HG02840 (cell line): Measurements from ENCODE around the gene LRP3.
"Not testable (repeated sequence)": the region's sequence is repeated elsewhere in the genome, so short reads cannot be mapped to it uniquely, and the experiment has no call there.

Source experiments
- ATAC-seq: cut with Tn5 transposase; IDR thresholded peaks from one replicate; pipeline ENCODE4 v1.9.1; 2021; ENCODE audit warnings: mild to moderate bottlenecking, moderate library complexity, moderate number of reproducible peaks; ENCODE audit not compliant: unreplicated experiment, low FRiP score

LRP3 gene

GRCh38 chr19:33199441-33200265, 5.5 kb downstream of the LRP3 start:
- ATAC-seq = no peak

GRCh38 chr19:33201473-33201872, 7.3 kb downstream of the LRP3 start:
- no peak for ATAC-seq

GRCh38 chr19:33201886-33202545, 7.9 kb downstream of the LRP3 start:
- no peak for ATAC-seq

- ATAC-seq = no peak
These were observed 8.7 kb downstream of the LRP3 start for GRCh38 chr19:33202546-33203507.

- no peak for ATAC-seq
These were observed 9.4 kb downstream of the LRP3 start for GRCh38 chr19:33203529-33203928.

GRCh38 chr19:33204136-33204973, 10.2 kb downstream of the LRP3 start:
- ATAC-seq = no peak

- no peak for ATAC-seq
These were observed 11.0 kb downstream of the LRP3 start for GRCh38 chr19:33205110-33205509.

- no peak for ATAC-seq
These were observed 11.6 kb downstream of the LRP3 start for GRCh38 chr19:33205531-33206260.

- ATAC-seq = no peak
These were observed 12.3 kb downstream of the LRP3 start for GRCh38 chr19:33206261-33207039.

GRCh38 chr19:33207040-33207620, 13.0 kb downstream of the LRP3 start:
- ATAC-seq = no peak

- ATAC-seq = no peak
These were observed 13.8 kb downstream of the LRP3 start for GRCh38 chr19:33207903-33208302.

- ATAC-seq = no peak
These were observed 14.3 kb downstream of the LRP3 start for GRCh38 chr19:33208371-33208895.

- no peak for ATAC-seq
These were observed 15.0 kb downstream of the LRP3 start for GRCh38 chr19:33208904-33209849.

- ATAC-seq = not testable (repeated sequence)
These were observed 15.7 kb downstream of the LRP3 start for GRCh38 chr19:33209850-33210230.

GRCh38 chr19:33210266-33210940, 16.3 kb downstream of the LRP3 start:
- no peak for ATAC-seq

- ATAC-seq = no peak
These were observed 17.8 kb downstream of the LRP3 start for GRCh38 chr19:33211794-33212435.
